HG03196 (cell line): Measurements from ENCODE around the gene TTC34.

Experiments used
- ATAC-seq: cut with Tn5 transposase; IDR thresholded peaks from one replicate; pipeline ENCODE4 v1.9.1; 2021; ENCODE audit not compliant: unreplicated experiment

Gene TTC34

GRCh38 chr1:2643414-2644077, 157.9 kb downstream of the TTC34 start:
- no peak for ATAC-seq

GRCh38 chr1:2642560-2643413, 158.7 kb downstream of the TTC34 start:
- peak; percentile 73 for ATAC-seq

- ATAC-seq = peak; percentile 5
These were observed 159.3 kb downstream of the TTC34 start for GRCh38 chr1:2642131-2642559.

GRCh38 chr1:2641381-2642130, 159.9 kb downstream of the TTC34 start:
- ATAC-seq = no peak

- ATAC-seq = no peak
These were observed 160.9 kb downstream of the TTC34 start for GRCh38 chr1:2640626-2641025.

DNA sequence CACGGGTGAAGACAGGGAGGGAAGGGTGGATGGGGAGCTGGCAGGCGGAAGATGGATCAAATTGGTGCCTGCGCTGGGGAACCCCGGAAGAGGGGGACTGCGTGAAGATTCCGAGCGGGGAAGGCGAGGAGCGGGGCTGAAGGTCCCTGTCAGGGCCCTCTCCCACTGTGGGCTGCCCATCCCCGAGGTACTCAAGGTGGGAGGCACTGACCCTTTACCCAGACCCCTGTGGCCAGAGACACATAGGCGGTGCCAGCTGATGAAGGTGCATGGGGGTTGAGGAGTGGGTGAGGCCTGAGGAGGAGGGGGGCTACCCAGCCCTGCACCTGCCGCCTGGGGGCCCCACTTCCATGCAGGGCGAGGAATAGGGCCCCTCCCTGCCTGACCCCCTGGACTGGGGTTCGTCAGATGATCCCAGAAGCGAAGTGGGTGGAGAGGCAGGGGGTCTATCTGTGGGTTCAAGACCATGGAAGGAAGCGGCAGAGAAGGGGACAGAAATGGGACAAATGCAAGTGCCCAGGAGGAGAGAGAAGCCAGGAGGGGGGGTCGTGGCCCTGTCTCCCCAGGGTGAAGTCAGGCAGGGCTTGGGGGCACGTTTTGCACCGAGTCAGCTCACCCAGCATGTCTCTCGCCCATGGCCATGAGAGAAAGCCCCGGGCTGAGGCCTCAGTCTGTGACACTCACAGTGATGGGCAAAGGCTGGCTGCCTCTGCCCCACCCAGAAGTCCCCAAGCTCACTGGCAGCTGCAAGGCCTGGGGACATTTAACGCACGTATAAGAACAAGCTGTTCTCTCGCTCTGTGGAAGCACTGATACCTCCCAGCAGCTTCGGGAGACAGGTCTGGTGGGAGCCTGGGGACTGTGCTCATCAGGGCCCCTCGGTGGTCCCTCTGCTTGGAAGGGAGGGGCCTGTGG, 161.6 kb downstream of the TTC34 start:
- no peak for ATAC-seq

GRCh38 chr1:2639203-2639602, 162.3 kb downstream of the TTC34 start:
- ATAC-seq = no peak

- ATAC-seq = no peak
These were observed 162.9 kb downstream of the TTC34 start for GRCh38 chr1:2638466-2639115.

DNA sequence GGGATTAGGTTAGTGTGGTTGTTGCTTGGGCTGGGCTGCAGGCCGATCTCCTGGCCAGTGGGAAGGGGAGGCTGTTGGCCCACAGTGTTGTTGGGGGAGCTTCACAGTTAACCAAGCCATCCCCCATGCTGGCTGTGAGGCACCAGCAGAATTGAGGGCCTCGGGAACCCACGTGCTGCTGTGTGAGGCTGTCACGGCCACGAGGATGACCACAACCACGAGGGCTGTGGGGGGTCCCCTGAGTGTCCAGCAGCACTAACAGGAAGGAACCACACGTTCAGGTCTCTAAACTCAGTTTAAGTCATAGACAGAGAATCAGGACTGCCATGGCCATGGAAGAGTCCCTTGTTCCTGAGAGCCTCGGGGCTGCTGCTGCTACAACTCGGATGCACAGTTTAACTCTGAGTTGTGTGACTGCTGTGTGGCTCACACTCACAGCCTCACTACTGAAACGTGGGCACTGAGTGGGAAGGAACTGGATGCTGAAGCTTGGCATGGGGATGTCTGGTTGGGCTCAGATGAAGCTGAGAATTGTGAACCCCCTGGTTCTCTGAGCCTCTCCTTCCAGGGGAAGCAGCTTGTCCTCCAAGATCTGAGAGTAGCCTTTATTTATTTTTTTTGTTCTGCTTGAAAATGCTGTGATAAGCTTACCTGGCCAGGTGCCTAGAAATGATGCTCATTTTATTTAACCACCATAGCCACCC, 163.9 kb downstream of the TTC34 start:
- no peak for ATAC-seq

- no peak for ATAC-seq
These were observed 164.8 kb downstream of the TTC34 start for GRCh38 chr1:2636733-2637132.

DNA sequence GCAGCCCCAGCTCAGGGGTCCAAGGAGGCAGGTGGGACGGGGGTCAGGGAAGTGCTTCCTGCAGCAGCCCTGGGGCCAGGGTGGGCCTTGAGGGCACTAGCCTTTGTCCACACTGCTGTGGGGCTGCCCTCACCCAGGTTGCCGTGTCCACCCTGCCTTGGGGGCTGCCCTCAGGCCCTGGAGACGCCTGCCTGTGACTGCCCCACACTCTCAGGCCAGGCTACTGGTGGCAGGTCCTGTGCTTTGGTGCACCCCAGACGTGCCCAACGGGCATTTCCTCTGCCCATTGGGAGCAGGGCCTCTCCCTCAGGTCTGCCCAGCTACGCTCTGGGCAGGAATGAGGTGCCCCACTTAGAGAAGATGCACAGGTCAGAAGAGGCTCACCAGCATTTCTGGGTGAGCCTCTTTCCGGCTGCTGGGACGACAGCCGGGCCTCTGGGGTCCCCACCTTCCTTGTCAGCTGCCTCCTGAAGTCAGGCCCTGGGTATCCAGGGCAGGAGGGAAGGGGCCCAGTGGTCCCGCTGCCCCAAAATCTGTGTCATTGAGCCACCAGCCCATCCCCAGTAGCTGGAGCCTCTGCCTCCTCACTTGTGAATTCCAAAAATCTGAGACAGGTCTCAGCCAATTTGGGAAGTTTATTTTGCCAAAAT, 166.0 kb downstream of the TTC34 start:
- ATAC-seq = no peak

DNA sequence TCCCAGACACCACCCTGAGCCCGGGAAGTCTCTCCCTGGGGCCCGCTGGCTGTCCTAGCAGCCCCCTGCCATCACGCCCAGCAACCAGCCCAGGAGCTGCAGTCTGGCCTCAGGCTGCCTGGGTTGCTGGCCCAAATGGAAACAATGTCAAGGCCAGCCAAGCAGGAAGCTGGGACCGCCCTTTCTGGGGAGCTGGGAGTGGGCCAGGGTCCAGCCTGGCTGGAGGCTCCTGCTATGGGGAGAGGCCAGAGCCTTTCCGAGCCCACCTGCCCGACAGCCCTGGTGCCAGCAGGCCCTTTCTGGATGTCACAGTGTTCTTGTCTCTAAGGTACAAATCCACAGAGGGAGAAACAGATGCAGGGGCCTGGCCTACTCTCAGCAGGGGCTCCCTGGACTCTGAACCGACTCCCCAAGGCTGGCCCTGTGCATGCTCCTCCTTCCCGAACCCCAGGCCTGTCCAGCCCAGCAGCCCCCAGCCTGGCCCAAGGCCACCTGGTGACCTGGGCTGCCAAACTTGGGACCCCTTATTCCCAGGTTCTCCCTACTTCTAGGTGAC, 167.5 kb downstream of the TTC34 start:
- ATAC-seq = no peak

DNA sequence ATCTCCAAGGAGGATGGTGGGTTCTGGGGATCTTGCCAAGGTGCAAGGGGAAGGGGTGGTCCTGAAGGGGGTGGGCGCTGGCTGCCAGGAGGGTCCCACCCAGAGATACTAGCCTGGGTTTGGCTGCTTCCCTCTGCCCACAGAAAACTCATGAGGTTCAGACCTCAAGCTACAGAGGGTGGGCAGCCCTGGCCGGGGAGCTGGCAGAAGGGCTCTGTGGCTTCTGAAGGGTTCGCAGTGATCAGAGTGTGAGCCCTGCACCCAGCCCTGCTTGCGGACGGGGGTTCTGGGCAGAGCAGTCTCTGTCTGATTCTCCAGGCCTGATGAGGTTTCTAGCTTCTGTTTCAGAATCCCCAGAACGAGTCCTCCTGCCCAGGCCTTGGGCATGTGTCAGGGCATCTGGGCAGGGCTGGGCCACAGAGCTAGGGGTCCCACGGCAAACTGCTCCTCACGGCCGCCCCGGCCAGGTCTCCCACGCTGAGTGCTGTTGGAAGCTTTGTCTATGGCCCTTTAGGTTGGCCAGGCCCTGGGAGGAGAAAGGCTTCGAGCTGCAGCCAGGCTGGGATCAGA, 168.0 kb downstream of the TTC34 start:
- ATAC-seq = no peak

DNA sequence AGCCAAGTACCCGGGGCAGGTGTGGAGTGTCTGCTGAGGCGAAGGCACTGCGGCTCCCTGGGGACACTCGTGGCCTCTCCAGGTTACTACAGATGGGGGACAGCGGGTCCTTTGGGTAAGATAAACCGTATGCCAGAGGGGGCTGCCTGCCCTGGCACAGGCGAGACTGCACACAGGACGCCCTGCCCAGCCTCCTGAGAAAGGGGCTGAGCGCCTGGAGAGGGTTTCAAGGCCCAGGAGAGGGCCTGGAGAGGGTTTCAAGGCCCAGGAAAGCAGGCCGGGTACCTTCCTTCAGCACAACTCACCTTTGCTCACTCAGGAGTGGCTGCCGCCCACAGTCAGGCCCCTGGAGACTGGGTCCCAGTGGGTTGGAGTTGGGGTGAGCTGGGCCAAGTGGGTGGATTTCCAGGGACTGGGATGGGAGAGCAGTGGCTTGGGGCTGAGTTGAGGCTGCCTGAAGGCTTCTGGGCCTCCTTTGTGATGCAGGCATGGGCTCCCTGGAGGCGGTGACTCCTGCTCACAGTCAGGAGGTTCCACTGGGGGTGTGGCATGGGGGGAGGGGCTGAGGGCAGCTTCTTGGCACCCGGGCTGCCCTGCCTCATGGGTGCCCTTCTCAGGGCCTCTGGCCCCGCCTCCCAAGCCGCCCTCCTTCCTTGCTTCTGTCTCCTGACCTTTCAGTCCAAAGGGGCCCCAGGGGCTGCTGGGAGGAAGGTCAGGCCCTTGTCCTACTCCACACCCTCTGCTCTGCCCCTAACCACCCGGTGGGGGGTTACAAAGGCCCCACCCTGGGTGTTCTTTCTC, 168.7 kb downstream of the TTC34 start, which contains the start of gene MMEL1:
Gene MMEL1 (minus strand): TSS at position 456 of the 801 bp plus-strand sequence. CDS start 3,532 bp downstream, outside the sequence.
- ATAC-seq = no peak

DNA sequence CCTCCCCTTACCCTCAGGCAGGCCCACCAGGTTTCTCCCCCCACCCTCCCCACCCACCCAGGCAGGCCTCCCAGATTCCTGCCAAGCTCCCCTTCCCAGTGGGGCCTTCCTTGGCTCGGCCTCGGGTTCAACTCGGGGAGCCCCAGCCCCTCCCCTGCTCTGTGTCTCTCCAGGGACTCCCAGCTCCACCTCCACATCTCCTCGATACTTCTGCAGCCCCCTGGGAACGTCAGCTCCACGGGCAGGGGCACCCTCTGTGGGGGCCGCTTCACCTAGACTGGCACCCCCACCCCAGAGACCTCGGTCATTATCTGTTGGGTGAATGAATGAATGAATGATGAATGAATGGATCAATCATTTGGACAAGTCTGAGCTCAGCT, 169.5 kb downstream of the TTC34 start:
- no peak for ATAC-seq

GRCh38 chr1:2631136-2632050, 170.1 kb downstream of the TTC34 start:
- no peak for ATAC-seq
